ENCODE measurements around the gene ORC5.

ORC5 gene

GRCh38 chr7:104126411-104126841, 81.4 kb downstream of the ORC5 start:
- Histone ChIP-seq H3K79me2 (ENCODE audit: insufficient read depth, low read length) (no peaks in the 10 kb centered on the region), H4K20me1 (ENCODE audit: insufficient read depth, low read length, poor library complexity, severe bottlenecking) (no peaks in the 10 kb centered on the region), H3K4me3 (ENCODE audit: low read length, poor library complexity, severe bottlenecking) (no peak overlapping the region), H3K9ac (ENCODE audit: low read depth, low read length, poor library complexity, severe bottlenecking) (no peak overlapping the region), H3K36me3 (ENCODE audit: insufficient read depth, low read length) (peaks cover 45% of the 10 kb centered on the region; the same call in 1 of the 2 replicates), H3F3A (ENCODE audit: low read depth) (no peaks in the 10 kb centered on the region), H3K9me2 (replicated peaks; ENCODE audit: low read depth, low read length) (no peaks in the 10 kb centered on the region), H3K4me2 (ENCODE audit: low read depth, low read length, poor library complexity, severe bottlenecking) (no peak overlapping the region), H2AFZ (ENCODE audit: low read length) (no peak overlapping the region), H3K27me3 (ENCODE audit: insufficient read depth, low read length, poor library complexity, severe bottlenecking) (no peaks in the 10 kb centered on the region), H3K4me1 (ENCODE audit: insufficient read depth, low read length, poor library complexity, severe bottlenecking) (no peaks in the 10 kb centered on the region), H3K9me3 (ENCODE audit: insufficient read depth, low read depth, low read length) (no peaks in the 10 kb centered on the region)
- TF ChIP-seq EZH2phosphoT487 (IDR thresholded peaks at IDR 0.05; ENCODE audit: borderline replicate concordance), result no peak
- no peak for TF ChIP-seq CTCF (conservative IDR thresholded peaks at IDR 0.05; ENCODE audit: low read length)

- no peak overlapping the region for H3K4me2 ChIP-seq (ENCODE audit: low read depth, low read length, poor library complexity, severe bottlenecking)
- H3K36me3 ChIP-seq (ENCODE audit: insufficient read depth, low read length), result peaks cover 34% of the 10 kb centered on the region; the same call in 1 of the 2 replicates
- H3K27me3 ChIP-seq (ENCODE audit: insufficient read depth, low read length, poor library complexity, severe bottlenecking), result no peaks in the 10 kb centered on the region
- H3K4me1 ChIP-seq (ENCODE audit: insufficient read depth, low read length, poor library complexity, severe bottlenecking), result no peaks in the 10 kb centered on the region
- no peaks in the 10 kb centered on the region for H4K20me1 ChIP-seq (ENCODE audit: insufficient read depth, low read length, poor library complexity, severe bottlenecking)
- H3F3A ChIP-seq (ENCODE audit: low read depth), result no peaks in the 10 kb centered on the region
- no peak overlapping the region for H3K9ac ChIP-seq (ENCODE audit: low read depth, low read length, poor library complexity, severe bottlenecking)
- H3K9me2 ChIP-seq (replicated peaks; ENCODE audit: low read depth, low read length), result no peaks in the 10 kb centered on the region
- no peak overlapping the region for H2AFZ ChIP-seq (ENCODE audit: low read length)
- H3K4me3 ChIP-seq (ENCODE audit: low read length, poor library complexity, severe bottlenecking), result no peak overlapping the region
- H3K9me3 ChIP-seq (ENCODE audit: insufficient read depth, low read depth, low read length), result no peaks in the 10 kb centered on the region
- no peak for TF ChIP-seq EZH2phosphoT487 (IDR thresholded peaks at IDR 0.05; ENCODE audit: borderline replicate concordance)
- TF ChIP-seq CTCF (conservative IDR thresholded peaks at IDR 0.05; ENCODE audit: low read length), result no peak
- H3K79me2 ChIP-seq (ENCODE audit: insufficient read depth, low read length), result no peaks in the 10 kb centered on the region
Observed at GRCh38 chr7:104124893-104125477, 82.8 kb downstream of the ORC5 start.

GRCh38 chr7:104124469-104124868, 83.3 kb downstream of the ORC5 start:
- no peaks in the 10 kb centered on the region for H4K20me1 ChIP-seq (ENCODE audit: insufficient read depth, low read length, poor library complexity, severe bottlenecking)
- H2AFZ ChIP-seq (ENCODE audit: low read length), result no peak overlapping the region
- H3K4me2 ChIP-seq (ENCODE audit: low read depth, low read length, poor library complexity, severe bottlenecking), result no peak overlapping the region
- H3K4me3 ChIP-seq (ENCODE audit: low read length, poor library complexity, severe bottlenecking), result no peak overlapping the region
- no peaks in the 10 kb centered on the region for H3K79me2 ChIP-seq (ENCODE audit: insufficient read depth, low read length)
- TF ChIP-seq CTCF (conservative IDR thresholded peaks at IDR 0.05; ENCODE audit: low read length) (no peak), EZH2phosphoT487 (IDR thresholded peaks at IDR 0.05; ENCODE audit: borderline replicate concordance) (no peak)
- H3K9me2 ChIP-seq (replicated peaks; ENCODE audit: low read depth, low read length), result no peaks in the 10 kb centered on the region
- H3K4me1 ChIP-seq (ENCODE audit: insufficient read depth, low read length, poor library complexity, severe bottlenecking), result no peaks in the 10 kb centered on the region
- no peaks in the 10 kb centered on the region for H3K9me3 ChIP-seq (ENCODE audit: insufficient read depth, low read depth, low read length)
- peaks cover 31% of the 10 kb centered on the region; the same call in 1 of the 2 replicates for H3K36me3 ChIP-seq (ENCODE audit: insufficient read depth, low read length)
- H3K9ac ChIP-seq (ENCODE audit: low read depth, low read length, poor library complexity, severe bottlenecking), result no peak overlapping the region
- H3F3A ChIP-seq (ENCODE audit: low read depth), result no peaks in the 10 kb centered on the region
- no peaks in the 10 kb centered on the region for H3K27me3 ChIP-seq (ENCODE audit: insufficient read depth, low read length, poor library complexity, severe bottlenecking)
